GM10248 (cell line): ENCODE measurements around the gene SEPTIN5.

Source experiments
- CTCF ChIA-PET: fragments of 300-600 bp; sonication (Branson Sonifier 250); formaldehyde crosslinking; extraction: SDS; loops from one replicate; lab custom pipeline; 2021; ENCODE audit warnings: antibody characterized with exemption; lab: Yijun Ruan, JAX
- POLR2A ChIA-PET: fragments of 350-650 bp; sonication (Branson Sonifier 250); formaldehyde crosslinking; extraction: SDS; loops from one replicate; lab custom pipeline; 2020; ENCODE audit warnings: antibody characterized with exemption; lab: Yijun Ruan, JAX
- DNase-seq: peaks from one replicate; pipeline ENCODE4 v3.0.0; 2012; ENCODE audit errors: extremely low spot score
- CTCF ChIP-seq: IDR thresholded peaks from 2 replicates; pipeline ENCODE4 v1.5.1; 2012; ENCODE audit warnings: mild to moderate bottlenecking, low read depth; ENCODE audit errors: extremely low read depth, missing control alignments, control extremely low read depth

The SEPTIN5 gene

DNA sequence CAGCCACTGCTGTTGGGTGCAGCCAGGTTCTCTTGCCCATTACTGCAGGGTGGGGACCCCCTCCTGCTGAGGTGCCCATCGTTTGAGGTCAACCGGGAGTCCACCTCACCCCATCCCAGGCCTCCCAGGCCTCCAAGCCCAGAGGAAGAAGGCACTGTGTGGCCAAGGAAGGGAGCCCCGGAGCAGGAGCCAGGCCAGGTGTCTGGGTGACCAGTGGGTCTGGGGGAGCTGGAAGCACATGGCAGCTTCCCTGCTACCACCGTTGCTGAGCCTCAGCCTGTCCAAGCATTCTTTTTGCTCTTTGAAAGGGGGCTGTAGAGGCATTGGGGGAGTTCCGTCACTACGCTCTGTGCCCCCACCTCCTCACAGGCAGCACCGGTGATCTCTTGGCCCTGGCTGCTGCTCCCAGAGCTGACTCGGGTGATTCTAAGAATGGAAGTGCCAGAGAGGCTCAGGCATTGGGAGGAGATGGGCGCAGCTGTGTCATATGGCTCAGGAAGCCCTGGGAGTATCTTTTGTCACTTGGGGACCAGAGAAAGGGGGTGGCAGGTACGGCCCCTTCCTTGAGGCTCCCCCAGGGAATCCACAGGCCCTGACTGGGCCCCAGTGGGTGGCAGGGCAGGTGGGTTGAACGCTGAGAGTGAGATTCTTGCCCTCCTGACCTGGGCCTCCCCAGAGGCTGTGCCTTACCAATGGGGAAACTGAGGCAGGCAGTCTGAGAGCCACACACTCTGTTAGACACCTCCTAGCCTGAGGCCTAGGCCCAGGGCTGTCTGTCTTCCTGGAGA lies 1.9 kb downstream of the SEPTIN5 start:
- TF ChIP-seq CTCF: no peak
- no peak for DNase-seq
- ChIA-PET POLR2A (no interaction called here), CTCF (interaction anchor here (0.9 to 2.6 kb wide), 2 partner anchors 15 to 37 kb away, joined by 3 to 16 read pairs; no protein-coding TSS in a partner anchor)

DNA sequence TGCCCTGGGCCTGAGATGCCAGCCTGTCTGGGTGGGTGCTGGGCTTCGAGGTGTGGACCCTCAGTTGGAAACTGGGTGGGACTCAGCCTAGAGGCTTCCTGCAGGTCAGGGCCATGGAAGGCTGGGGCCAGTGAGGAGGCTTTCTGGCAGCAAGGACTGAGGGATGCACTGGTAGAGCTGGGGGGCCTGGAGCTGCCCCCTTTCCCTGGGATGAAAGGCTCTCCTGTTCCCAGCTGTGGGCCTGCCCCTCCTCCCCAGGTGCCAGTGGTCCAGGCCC lies 2.5 kb downstream of the SEPTIN5 start:
- TF ChIP-seq CTCF: no peak
- POLR2A ChIA-PET: interaction anchor here (0.5 kb wide), 1 partner anchor 1995 kb away, joined by 3 read pairs; no protein-coding TSS in a partner anchor
- DNase-seq: no peak
- CTCF ChIA-PET: interaction anchor here (0.9 to 2.6 kb wide), 3 partner anchors 14 to 193 kb away, joined by 3 to 16 read pairs (median 5); no protein-coding TSS in a partner anchor

GRCh38 chr22:19717181-19717580 lies 2.9 kb downstream of the SEPTIN5 start:
- ChIA-PET CTCF (interaction anchor here (0.9 to 2.6 kb wide), 3 partner anchors 14 to 193 kb away, joined by 3 to 16 read pairs (median 5); no protein-coding TSS in a partner anchor), POLR2A (interaction anchor here (0.5 kb wide), 1 partner anchor 1995 kb away, joined by 3 read pairs; no protein-coding TSS in a partner anchor)
- TF ChIP-seq CTCF: no peak
- DNase-seq: no peak

- POLR2A ChIA-PET: no interaction called here
- CTCF ChIA-PET: interaction anchor here (1.0 to 3.9 kb wide), 4 partner anchors 12 to 192 kb away, joined by 3 to 20 read pairs (median 10); no protein-coding TSS in a partner anchor
- peak; percentile 89 for TF ChIP-seq CTCF
- DNase-seq: peak; percentile 92
Observed at GRCh38 chr22:19717691-19718455, 3.6 kb downstream of the SEPTIN5 start.

DNA sequence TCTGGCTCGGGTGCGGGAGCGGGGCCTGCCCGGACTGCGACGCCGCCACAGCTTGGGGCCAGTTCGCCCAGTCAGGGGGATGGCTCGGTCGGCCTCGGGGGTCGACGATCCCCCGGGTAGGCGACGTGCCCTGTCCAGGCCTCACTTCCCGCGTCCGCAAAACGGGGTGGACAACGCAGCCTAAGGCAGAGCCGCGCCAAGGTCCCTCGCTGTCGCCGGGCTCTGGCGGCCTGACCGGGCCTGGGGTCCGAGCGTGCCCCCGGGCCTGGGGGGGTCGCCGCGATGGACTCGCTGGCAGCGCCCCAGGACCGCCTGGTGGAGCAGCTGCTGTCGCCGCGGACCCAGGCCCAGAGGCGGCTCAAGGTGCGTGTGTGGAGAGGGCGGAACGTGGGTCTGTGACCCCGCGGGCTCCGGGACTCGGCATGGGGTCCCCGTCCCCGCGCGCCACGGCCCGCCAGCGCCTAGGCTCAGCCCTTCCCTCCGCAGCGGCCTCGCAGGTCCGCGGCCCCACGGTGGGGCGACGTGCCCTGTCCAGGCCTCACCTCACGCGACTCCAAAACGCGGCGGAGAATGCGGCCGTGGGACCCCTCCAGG lies 4.2 kb downstream of the SEPTIN5 start:
- no peak for DNase-seq
- ChIA-PET POLR2A (no interaction called here), CTCF (interaction anchor here (1.0 to 3.9 kb wide), 2 partner anchors 12 to 27 kb away, joined by 3 to 20 read pairs; no protein-coding TSS in a partner anchor)
- TF ChIP-seq CTCF: no peak

GRCh38 chr22:19719050-19719482 lies 4.8 kb downstream of the SEPTIN5 start:
- no peak for DNase-seq
- ChIA-PET CTCF (interaction anchor here (1.0 to 3.9 kb wide), 3 partner anchors 11 to 27 kb away, joined by 3 to 20 read pairs (median 4); no protein-coding TSS in a partner anchor), POLR2A (no interaction called here)
- TF ChIP-seq CTCF: no peak
